Measurements from ENCODE around the gene PTPRM.

Gene PTPRM

DNA sequence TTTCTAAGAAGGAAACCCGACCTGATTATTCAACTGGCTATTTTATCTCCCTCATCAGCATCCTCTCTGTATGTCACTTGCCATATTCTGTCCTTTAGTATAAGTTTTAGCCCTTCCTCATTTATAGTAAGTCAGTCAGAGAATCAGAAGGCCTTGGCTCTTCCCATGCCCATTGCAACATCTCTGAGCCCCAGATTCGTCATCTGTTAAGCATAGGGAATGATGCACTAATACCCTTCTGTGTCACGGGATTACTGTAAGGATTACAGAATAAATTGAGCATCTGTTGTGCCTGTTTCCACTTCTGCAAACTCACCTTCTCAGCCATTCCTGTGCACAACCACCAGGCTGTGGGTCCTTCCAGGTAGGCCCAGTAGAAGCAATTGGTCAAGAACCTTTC lies 784.0 kb downstream of the PTPRM start:
- DNase-seq, result no peak

DNA sequence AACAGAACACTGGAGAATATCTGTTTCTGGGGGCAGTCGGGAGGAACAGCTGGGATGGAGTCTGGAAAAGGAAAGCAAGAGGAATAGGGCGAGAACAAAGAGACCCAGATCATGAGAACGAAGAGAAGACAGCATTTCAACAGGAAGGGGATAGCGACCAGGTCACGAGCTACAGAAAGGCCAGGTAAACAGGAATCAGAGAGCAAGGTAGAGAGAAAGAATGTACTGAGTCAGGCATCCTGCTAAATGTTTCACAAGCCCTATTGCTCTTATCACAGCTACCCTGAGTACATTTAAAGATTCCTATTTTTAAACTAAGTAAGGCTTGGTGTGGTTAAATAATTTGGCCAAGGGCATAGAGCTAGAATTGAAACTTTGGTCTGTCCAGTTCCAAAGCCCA lies 787.2 kb downstream of the PTPRM start:
- DNase-seq, result no peak

- DNase-seq, result no peak
Observed at GRCh38 chr18:8356001-8356400, 788.9 kb downstream of the PTPRM start.

- DNase-seq, result no peak
Observed at GRCh38 chr18:8357320-8357719, 790.2 kb downstream of the PTPRM start.

- no peak for DNase-seq
Observed at GRCh38 chr18:8358033-8358765, 791.1 kb downstream of the PTPRM start.

DNA sequence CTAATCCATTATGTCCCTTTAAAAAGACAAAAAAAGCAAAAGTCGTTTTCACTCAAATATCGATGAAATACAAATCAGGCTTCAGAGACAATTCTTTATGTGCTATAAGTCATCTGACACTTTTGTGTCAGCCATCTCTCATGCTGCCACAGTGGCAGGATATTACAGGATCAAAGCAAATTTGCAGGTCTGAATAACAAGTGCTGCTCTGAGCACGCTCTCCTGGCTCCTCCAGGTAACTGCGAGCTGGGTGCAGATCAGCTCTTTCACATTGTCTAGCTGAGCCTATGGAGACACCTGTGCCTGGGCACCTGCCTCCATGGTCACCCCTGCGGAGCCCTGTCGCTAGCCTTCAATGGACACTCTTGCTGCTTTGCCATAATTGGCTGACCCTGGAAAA lies 792.0 kb downstream of the PTPRM start:
- DNase-seq, result no peak

- DNase-seq, result no peak
Observed at GRCh38 chr18:8359481-8359880, 792.4 kb downstream of the PTPRM start.

DNA sequence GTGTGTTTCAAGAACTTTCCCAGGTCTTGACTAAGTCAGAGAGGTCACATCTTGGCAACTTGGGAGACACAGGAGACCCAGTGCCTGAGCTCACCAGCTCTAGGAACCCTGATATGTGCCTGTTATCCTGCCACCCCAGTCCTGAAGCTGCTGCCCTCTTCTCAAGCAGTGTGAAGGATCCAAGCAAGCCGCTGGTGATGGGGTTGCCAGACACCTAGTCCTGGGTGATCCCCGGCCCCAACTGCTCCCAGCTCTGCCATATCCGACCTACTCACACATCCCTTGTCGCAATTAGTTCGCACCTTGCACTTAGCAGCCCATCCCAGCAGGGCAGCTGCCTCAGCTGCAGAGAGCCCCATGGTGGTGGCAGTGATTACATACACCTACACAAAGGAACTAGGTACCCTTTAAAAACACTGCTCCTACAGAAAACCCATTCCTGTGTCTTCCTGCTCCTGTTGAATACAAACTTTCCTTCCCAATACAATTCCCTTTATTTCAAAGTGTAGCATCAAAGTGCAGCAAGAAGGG lies 794.9 kb downstream of the PTPRM start:
- DNase-seq, result no peak

DNA sequence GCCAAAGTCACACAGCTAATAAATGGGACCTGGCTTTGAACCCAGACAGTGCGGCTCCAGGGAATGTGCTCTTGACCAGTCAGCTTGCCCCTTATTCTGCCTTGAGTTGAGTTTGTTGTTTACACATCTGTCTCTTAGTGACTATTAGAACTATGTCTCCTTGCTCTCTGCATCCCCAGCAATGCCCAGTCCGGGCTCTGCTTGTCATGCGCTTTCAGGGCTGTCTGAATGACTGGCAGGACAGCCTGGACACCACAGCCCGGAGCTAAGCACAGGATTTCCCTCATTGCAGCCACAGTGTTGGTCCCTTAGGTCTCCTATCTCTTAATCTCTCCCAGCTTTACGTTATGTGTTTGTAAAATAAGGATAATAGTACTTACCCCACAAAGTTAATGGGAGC lies 795.7 kb downstream of the PTPRM start:
- DNase-seq, result no peak

- DNase-seq, result no peak
Observed at GRCh38 chr18:8364385-8364784, 797.3 kb downstream of the PTPRM start.

DNA sequence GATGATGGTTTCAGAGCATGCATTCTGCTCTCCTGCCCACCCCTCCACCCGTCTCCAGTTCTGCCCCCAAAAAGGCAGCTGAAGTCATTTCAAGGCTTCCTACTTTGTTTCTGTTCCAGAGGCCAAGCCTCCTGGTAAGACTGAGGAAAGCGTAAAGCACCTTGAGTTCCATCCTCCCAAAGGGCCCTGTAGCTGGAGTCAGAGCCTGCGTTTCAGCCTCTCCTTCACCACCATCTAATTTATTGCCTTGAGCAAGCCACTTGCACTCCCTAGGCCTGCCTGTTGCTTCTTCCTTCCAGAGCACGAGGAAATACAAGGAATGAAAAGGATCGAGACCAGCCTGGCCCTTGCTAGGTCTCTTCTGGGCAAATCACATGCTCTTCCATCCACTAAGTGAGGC lies 797.9 kb downstream of the PTPRM start:
- DNase-seq, result no peak

DNA sequence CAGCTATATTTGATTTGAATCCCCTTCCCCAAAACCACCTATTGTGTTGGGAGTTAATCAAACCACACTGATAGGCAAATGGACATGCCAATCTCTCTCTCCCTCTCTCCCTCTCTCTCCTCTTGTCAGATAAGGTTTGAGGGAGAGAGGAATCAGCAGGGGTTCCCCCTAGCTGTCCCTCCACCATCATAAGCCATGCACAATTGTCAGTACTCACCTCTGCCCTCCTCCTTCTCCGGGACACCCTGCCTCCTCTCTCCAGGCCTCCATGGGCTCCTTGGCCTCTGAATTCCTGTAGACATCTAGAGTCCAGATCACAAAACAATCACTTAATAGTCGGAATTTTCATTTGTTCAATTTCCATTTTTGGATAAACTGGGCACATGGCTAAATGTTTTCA lies 798.4 kb downstream of the PTPRM start:
- DNase-seq, result no peak

GRCh38 chr18:8366070-8366469 lies 799.0 kb downstream of the PTPRM start:
- DNase-seq, result no peak

GRCh38 chr18:8366656-8367055 lies 799.5 kb downstream of the PTPRM start:
- no peak for DNase-seq

- DNase-seq, result peak in 3 of 6 experiments; percentile 4 to 40 (median 12)
Observed at GRCh38 chr18:8367217-8367988, 800.3 kb downstream of the PTPRM start.

GRCh38 chr18:8368512-8369217 lies 801.5 kb downstream of the PTPRM start:
- DNase-seq, result no peak

DNA sequence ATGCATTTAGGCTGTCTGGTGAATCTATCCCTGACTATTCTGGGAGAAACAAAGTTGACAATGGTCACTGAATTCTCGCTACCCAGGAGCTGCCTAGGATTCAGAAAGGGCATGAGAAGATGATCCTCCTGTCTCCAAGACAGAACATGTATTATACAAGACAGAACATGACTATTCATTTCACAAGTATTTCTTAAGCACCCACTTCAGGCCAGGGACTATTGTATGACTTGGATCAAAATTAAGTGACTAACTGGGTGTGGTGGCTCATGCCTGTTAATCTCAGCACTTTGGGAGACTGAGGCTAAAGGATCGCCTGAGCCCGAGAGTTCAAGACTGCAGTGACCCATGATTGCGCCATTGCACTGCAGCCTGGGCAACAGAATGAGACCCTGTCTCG lies 806.4 kb downstream of the PTPRM start:
- DNase-seq, result no peak

DNA sequence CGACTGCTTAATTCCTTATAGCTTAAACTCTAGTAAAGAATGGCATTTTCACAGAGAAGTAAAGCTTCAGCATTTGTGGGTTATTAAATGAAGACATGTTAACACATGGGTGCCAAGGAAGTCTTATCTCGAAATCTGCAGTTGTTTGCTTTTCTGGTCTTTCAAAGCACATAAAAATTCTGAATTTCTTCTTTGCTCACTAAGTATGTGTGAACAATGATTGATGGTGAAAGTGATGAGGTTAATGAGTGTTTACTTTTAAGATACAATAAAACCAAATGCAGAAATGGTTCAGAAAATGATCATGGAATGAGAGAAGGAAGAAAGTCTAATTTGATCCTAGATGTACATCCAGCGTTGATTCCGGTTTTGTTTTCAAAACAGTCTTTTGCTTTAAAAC lies 807.6 kb downstream of the PTPRM start:
- no peak for DNase-seq

- DNase-seq, result no peak
Observed at GRCh38 chr18:8375249-8375648, 808.1 kb downstream of the PTPRM start.

GRCh38 chr18:8376113-8376512 lies 809.0 kb downstream of the PTPRM start:
- no peak for DNase-seq

- no peak for DNase-seq
Observed at GRCh38 chr18:8379187-8379941, 812.2 kb downstream of the PTPRM start.

DNA sequence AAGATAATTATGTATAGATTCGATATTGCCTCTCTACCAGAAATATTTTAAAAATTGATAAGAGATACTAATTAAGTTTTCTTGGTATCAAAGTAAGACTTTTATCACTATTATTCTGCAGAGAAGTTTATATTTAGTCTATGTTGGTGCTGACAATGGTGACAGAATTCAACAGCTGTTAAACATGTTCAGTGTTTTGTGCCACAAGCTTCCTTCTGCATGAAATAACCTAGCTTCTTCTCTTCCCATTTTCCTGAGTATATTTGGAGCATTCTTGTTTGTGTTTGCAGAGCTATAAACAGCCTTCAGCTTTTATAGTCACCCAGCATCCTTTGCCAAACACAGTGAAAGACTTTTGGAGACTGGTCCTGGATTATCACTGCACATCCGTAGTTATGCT lies 812.9 kb downstream of the PTPRM start:
- no peak for DNase-seq

DNA sequence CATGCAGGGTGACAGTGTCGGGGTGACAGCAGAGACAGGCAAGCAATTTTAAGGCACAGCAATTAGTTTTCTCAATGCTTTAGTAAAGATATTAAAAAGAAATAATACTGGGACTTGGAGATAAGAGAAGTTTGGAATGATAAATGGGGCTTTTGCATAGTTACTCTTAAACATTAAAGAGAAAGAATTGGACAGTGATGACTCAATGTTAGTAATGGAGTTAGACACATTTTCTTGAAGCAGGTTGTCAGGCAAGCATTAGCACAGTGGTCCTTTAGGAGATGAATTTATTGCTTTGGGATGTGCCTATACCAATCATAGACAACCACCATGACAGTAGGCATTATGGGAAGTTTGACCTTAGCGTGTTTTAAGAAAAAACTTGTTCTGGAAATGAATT lies 813.8 kb downstream of the PTPRM start:
- DNase-seq, result no peak
